Activated CD8-positive, alpha-beta memory T cell treated with anti-CD3 and anti-CD28 coated beads, Interleukin-2, amount 50 U/mL, for 1 hour (primary cell): ENCODE results near the gene DKK3.

Source experiments
- DNase-seq: peaks from one replicate; pipeline ENCODE4 v3.0.0-alpha.2; 2020; ENCODE audit errors: extremely low read depth

Gene DKK3

GRCh38 chr11:11982461-11982860 is 26.0 kb downstream of the DKK3 start:
- no peak for DNase-seq

- no peak for DNase-seq
Observed at GRCh38 chr11:11981840-11982239, 26.6 kb downstream of the DKK3 start.

- no peak for DNase-seq
Observed at GRCh38 chr11:11981364-11981763, 27.1 kb downstream of the DKK3 start.

GRCh38 chr11:11980841-11981308 is 27.6 kb downstream of the DKK3 start:
- DNase-seq = no peak

GRCh38 chr11:11980200-11980599 is 28.2 kb downstream of the DKK3 start:
- no peak for DNase-seq

GRCh38 chr11:11979488-11980117 is 28.8 kb downstream of the DKK3 start:
- DNase-seq = no peak

- no peak for DNase-seq
Observed at GRCh38 chr11:11978792-11979487, 29.5 kb downstream of the DKK3 start.

- DNase-seq = no peak
Observed at GRCh38 chr11:11978098-11978637, 30.3 kb downstream of the DKK3 start.

GRCh38 chr11:11977206-11977938 is 31.1 kb downstream of the DKK3 start:
- DNase-seq = no peak

GRCh38 chr11:11976481-11977127 is 31.8 kb downstream of the DKK3 start:
- no peak for DNase-seq

GRCh38 chr11:11975201-11976092 is 33.0 kb downstream of the DKK3 start:
- DNase-seq = no peak

- no peak for DNase-seq
Observed at GRCh38 chr11:11973866-11974265, 34.6 kb downstream of the DKK3 start.

- no peak for DNase-seq
Observed at GRCh38 chr11:11973361-11973800, 35.0 kb downstream of the DKK3 start.

GRCh38 chr11:11972730-11973341 is 35.6 kb downstream of the DKK3 start:
- DNase-seq = no peak

GRCh38 chr11:11971906-11972547 is 36.4 kb downstream of the DKK3 start:
- no peak for DNase-seq

GRCh38 chr11:11970556-11970955 is 37.9 kb downstream of the DKK3 start:
- no peak for DNase-seq

- no peak for DNase-seq
Observed at GRCh38 chr11:11969380-11970215, 38.8 kb downstream of the DKK3 start.

GRCh38 chr11:11968511-11969280 is 39.7 kb downstream of the DKK3 start:
- DNase-seq = no peak
